HG03571 (cell line): Measurements from ENCODE around the gene THBS3.
A peak's percentile ranks its signal among the peaks of the same experiment; 100 is the strongest.
"Not testable (repeated sequence)": the region's sequence is repeated elsewhere in the genome, so short reads cannot be mapped to it uniquely, and the experiment has no call there.

Experiments used
- ATAC-seq: cut with Tn5 transposase; IDR thresholded peaks from one replicate; pipeline ENCODE4 v1.9.1; 2021; ENCODE audit not compliant: unreplicated experiment

THBS3 gene

DNA sequence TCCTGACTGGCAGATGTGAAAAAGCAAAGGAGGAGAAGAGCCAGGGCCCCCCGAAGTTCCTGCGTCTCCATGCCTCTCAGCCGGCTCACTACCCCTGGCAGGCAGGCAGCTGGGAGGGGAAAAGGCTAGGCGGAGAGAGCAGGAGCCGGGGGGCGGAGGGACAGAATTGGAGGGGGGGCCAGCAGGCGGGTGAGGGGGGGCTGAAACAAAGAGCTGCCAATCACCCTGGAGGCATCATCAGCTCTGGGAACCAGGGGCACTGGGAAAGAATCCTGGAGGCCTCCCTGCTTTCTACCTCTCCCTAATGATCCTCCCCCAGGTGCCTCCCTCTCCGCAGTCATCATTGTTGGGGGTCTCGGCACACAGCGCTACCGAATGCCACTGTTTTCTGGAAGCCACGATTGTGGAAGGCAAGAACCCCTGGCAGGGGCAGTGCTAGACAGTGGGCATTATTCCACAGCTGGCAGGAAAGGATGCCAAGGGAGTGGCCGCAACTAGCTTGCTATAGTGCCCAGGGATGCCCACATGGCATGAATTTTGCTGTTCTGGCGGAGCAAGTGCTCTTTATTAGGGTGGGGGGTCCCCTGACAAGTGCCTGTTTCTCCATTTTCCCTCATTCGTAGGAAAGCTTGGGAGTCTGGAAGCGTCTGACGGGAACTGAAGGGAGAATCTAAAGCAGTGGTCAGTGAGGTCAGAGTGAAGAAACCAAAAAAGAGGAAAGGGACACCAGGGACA lies at the start of gene THBS3:
TSS of gene THBS3 (minus strand) at position 92 of the 735 bp plus-strand sequence. CDS start at position 71, 21 bp downstream.
- no peak for ATAC-seq

DNA sequence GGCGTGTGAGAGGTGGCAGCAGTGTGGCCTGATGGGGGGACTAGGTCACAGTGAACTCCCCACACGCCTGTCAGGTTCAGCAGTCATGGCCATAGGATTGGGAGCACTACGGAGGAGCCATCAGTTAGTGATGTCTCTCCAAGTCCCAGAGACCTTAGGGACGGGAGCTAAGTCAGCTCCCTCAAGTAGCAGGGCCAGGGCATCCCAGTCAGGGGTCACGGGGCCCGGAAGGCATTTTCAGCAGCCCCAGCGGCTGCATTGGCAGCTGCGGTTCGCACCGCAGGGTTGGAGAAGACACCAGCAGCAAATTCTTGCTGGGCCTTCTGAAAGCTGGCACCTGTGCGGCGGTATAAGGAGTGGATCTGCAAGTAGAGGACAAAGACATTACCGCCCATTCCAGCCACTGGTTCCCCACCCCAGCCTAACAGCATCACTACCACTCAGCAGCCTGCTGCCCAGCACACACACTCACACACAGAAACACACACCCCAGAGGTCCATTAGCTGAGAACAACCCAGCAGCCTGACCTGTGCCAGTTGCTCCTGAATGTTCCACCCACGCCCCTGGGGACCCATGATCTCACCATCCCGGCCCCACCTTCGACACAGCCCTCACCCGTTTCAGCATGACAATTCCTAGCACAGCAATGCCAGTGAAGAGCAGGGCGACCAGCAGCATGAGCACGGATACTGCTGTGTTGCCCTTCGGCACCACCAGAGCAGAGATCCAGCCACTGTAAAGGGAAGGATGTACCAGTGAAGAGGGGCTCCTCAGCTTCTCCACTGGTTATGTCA lies 48.6 kb upstream of the THBS3 start:
- ATAC-seq = no peak

DNA sequence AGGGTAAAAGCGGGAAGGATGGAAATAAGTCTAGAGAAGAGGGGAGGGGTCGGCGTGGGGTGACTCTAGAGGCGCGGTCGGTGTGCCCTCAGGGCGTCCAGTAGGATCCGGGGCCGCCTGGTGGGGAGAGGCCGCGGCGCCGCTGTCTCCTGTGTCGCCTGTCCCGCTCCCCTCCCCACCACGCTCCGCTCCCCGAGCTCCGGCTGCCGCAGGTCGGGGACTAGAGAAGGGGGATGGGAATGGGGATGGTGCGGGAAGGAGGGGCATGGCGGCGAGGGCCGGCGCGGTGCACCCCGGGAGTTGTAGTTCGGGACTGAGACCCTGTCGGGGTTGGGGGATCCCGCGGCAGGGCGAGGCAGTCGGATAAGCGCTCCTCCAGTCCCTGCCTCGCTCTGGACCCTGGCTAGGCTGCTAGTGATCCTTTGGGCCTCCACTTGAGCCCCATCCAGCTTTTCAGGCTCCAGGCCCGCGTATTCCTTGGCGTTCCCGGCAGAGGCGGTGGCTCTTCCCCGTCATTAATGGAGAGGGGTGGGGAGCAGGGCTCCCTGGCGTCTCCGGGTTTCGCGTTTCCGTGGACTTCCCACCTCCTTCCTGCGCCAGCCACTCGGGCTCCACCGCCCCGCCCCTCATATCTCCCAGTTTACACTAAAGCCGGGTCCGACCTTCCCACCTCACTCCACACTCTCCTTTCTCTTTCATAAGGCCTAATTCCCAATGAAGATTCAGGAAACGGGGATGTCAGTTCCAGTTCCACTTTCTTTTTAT lies 47.7 kb upstream of the THBS3 start, which contains the start of gene ENTREP3:
TSS of gene ENTREP3 (minus strand) at position 241 of the 765 bp plus-strand sequence. CDS start 606 bp downstream, outside the sequence.
- peak; percentile 40 for ATAC-seq

DNA sequence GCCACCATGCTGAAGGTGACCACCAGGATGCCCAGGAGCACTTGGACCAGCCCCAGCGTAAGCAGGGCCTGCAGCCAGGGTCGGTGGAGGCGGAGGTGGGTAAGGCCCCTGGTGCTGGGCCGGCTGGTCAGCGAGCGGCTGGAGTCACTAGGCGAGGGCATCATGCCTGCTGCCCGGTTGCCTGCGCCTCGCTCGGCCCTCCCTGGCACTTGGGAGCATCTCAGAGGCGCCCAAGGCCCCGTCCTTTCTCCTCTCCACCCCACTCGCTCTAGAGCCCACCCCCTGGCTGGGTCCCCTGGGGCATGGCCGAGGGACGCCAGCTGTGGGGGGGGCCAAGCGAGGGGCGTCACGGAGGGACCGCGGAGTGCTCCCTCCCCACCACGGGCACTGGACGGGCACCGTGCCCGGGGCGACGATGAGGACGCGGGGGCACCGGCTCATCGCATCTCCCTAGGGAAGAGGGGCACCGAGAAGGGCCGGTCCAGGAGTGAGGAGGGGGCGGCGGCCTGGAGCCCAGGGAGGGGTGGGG lies 47.1 kb upstream of the THBS3 start:
- no peak for ATAC-seq

DNA sequence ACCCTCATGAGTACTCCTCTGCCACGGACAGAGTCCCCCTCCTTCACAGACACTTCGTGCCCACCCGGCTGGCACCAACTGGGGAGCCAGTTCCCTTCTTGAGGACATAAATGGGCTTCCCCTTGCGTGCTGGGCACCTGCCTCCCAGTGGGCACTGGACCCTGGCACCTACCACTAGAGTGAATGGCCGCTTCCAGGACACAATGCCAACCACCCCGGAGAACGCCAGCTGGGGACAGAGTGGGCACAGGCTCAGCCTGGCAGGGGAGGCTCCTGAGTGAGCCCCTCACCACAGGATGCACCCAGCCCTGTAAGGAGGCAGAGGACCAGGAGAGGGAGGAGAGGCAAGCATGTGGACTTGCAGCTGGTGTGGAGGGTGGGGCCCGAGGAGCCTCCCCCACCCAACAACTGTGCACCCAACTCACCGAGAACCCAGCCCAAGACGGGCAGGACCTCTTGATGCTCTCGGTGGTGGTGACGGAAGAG lies 46.6 kb upstream of the THBS3 start:
- no peak for ATAC-seq

DNA sequence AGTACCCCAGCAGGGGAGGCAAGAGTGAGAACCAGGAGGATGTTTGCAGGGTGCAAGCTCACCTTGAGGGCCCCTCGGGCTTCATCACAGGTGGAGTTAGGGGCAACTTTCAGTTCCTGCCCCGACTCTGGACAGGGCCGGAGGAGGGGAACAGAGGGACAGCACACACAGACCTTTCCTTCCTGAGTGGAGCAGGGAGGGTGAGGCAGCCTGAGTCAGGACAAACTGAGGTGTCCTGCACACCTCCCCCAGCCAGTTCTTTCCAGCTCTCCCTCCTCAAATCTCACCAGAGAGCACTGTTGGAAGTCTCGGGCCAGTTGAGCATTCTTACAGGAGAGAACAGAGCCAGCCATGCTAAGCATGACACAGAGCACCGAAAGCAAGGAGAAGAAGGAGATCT lies 46.1 kb upstream of the THBS3 start:
- no peak for ATAC-seq

DNA sequence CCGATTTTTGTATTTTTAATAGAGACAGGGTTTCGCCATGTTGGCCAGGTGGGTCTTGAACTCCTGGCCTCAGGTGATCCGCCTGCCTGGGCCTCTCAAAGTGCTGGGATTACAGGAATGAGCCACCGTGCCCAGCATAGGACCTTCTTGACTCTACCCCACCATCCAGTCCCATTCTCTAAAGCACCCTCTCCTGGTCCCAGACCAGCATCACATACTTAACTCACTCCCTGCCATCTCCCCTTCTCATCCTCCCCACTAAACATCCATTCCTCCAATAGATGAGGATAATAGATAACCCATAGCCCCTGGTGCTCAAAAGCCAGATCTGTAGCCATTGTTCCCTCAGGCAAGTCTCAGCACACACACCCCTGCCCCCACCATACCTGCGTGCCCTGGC lies 45.5 kb upstream of the THBS3 start:
- ATAC-seq = no peak

DNA sequence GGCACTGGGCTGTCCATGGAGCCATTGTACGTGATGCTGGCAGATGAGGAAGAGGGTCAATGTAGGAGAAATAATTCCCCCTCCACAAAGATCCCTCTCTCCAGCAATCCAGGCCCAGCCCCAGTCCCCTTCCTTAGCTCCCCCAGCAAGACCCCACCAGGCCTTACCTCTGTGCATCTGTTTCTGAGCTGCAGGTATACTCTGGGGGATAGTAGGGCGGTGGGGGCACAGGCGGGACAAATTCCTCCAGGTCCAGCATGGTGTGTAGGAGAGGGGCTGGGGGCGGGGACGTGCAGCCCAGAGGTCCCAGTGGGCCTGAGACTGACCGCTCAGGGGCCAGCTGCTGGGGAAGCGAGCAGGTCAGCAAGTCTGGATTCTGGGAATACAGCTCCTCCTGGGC lies 43.9 kb upstream of the THBS3 start:
- ATAC-seq = no peak

DNA sequence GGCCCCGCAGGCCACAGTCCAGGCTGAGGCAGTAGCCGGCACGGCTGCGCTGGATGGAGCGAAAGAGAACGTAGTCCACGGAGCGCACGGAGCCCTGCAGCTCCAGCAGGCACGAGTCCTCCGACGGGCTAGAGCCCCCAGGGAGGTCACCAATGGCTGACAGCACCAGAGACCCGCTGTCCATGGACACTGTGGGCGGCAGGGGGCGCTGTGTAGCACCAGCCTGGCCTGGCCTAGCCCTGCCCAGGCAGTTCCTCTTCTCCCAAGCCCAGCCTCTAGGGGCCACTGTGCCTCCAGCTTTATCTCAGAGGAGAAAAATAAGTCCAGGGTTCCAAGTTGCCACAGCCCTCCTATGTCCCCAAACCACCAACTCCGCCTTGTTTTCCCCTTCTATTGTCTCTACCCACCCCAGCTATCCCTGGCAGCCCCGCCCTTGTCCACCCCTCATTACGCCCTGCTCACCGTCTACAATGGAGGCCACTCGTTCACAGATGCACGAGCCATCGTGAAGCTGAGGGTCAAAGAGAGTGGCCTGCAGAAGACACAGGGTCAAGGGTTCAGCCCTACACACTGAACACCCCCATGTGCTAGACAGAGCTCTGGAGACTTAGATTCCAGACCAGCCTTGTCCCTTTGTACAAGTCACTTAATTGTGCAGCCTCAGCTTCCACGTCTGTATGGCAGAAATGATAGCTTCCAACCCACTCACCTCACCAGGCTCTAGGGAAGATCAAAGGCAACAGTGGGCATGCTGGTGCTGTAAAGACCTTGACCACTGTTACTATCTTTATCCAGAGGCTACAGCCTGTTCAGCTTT lies 43.1 kb upstream of the THBS3 start:
- ATAC-seq = peak; percentile 71

DNA sequence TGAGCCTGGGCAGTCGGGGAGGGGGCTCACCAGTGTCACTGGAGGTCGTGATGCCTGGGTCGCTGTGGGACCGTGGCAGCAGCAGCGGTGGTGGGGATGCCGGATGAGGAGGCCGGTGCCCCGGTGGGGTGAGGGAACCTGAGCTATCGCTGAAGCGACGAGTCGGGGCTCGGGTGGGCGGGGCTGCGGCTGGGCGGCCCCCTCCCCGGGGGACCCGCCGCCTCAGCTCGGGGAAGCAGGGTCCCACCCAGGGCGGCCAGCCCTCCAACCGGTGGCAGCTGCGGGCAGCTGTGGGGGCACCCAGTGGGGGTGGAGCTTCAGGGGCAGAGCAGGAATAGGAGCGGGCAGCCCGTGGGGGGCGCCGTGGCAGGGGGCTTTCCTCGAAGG lies 42.5 kb upstream of the THBS3 start:
- peak; percentile 17 for ATAC-seq

DNA sequence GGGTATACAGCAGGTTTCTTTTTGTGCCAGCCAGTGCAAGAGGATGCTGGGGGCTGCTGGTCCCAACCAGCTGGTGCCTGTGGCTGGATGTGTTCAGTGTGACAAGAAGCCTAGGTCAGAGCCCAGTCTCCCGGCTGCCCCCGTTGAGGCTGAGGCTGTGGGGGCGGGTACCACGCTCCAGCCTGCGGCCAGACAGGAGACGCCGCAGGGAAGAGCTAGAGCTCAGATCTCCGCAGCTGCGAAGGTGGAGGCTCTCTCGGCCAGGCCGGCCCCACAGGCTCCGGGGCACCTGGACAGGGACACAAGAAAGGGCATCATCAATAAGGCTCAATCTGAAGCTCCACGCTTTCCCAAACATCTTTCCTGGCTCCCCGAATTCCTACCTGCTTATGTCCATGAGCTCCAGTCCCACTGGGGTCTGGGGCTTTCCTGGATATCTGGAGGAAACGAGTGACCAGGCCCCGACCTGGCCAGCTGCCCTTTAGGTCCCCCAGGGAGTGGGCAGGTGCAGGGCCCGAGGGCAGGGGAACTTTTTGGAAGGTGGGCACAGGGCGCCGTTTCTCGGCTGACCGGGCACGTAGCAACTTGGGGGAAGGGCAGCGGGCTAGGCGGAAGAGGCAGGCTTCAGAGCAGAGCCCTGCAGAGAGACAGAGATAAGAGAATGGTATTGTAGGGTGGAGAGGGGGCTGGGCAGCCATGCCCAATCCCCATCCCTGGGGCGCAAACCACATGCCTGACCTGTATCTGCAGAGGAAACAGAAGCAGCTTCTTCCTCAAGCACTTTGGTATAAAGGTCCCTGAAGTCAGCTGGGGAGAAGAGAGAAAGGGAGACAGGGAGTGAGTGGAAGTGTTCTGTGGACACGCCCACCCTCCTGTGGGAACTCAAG lies 40.2 kb upstream of the THBS3 start:
- no peak for ATAC-seq

DNA sequence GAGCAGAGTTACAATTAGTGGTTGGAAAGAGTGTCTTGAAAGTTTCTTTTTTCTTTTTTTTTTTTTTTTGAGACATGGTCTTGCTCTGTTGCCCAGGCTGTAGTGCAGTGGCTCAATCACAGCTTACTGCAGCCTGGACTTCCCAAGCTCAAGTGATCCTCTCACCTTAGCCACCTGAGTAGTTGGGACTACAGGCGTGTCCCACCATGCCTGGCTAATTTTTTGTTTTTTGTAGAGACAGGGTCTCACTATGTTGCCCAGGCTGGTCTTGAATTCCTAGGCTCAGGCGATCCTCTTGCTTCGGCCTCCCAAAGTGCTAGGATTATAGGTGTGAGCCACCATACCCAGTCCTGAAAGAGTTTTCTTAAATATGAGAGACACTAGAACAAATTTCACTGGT lies 39.1 kb upstream of the THBS3 start:
- ATAC-seq = not testable (repeated sequence)

DNA sequence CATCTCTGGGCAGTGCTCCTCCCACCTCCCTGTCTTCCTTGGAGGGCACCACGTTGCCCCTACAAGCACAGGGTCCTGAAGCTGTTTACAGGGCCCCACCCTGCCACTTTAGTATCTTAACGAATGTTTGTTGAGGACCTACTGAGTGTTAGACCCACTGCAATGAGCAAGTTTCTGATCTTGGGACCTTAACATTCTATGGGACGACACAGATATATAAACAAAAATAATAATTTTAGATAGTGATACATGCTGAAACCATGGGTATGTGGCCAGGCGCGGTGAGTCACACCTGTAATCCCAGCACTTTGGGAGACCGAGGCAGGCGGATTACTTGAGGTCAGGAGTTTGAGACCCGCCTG lies 37.4 kb upstream of the THBS3 start:
- ATAC-seq = no peak

DNA sequence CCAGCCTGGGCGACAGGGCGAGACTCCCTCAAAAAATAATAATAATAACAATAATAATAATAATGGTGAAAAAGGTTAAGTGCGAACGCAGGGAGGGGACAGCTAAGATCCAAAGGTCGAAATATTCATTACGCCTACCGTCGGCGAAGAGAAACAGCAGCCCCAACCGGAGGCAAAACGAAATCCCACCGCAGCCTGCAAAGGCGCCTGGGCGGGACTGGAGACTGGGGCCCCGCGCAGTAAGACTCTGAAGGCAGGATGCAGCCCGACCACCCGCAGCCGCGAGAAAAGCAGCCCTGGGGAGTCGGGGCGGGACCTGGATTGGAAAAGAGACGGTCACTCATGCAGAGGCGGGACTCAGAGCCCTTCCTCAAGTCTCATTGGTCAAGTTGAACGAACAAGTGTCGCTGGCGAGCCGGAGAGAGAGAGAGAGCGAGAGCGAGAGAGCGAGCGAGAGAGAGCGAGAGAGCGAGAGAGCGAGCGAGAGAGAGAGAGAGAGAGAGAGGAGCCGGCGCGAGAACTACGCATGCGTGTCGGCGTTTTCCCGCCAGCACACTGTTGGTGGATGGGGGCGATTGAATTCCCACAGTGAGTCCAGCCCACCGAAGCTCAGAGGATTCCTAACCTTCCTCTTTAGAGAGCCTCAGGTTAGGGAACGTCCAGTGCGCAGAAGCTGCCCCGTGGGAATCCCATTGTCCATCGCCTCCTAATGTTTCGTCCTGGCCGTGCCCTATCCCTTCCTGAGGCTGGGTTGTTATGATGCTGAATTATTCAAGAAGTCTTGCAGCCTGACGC lies 36.9 kb upstream of the THBS3 start:
- peak; percentile 81 for ATAC-seq

DNA sequence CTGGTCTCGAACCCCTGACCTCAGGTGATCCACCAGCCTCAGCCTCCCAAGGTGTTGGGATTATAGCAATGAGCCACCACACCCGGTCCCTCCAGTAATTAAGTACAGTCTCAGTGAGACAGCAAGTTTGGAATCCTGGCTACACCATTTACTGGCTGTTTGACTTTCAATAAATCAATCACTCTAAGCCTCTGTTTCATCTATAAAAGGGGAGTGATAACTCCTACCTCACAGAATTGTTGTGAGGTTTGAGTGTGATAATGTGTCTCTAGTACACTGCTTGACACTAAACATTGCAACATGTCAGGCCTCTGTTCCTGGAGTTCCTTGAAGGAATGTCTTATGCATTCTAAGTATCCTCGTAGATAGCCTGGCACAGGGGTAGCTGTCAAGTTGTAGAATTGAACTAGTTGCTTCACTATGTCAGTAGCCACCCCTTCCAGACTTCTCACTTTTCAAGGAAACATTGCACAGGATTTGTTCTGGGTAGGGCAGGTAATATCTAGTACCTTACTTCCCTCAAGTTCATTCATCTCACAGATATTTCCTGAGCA lies 35.2 kb upstream of the THBS3 start:
- no peak for ATAC-seq

DNA sequence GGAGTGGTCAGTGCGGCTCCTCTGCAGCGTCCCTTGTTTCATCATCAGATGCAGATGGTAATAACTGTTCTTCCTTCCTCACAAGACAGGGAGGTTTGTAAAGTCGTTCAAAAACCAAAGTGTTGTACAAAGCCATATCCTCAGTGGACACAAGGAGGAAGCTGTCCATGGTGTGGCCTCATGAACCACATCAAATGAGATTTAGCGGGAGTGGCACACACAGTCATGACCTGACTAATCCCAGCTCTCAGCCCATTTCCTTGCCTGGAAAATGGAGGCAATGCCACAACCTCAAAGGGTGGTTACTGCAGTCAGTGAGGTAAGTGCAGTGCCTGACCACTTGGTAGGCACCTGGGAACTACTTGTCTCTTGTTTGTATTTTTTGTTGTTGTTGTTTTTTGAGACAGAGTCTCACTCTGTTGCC lies 34.2 kb upstream of the THBS3 start:
- ATAC-seq = no peak

DNA sequence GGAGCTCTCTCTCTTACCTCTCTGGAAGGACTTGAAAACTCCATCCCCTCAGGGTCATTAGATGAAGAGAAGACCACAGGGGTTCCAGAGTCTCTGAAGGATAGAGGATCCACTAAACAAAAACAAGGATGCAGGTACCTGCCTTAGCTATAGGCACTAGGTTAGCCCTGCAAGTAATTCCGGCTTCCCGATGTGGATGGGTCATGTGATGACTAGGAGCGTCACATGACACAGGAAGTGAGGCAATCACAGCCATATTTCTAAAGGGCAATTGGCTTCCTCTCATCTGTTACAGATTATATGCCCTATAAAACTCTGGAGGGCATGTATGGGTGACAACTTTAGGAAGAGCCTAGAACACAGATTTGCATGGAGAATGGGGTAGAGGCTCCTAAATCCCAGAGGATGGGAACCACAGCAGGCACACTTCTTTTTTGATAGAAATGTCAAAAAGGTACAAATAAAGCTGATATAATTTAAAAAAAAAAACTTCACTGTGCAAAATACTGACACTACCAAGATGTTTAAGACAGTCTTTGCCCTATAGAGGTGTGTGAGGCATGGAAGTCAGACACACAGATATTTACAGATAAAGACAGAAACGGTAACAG lies 33.5 kb upstream of the THBS3 start:
- no peak for ATAC-seq

DNA sequence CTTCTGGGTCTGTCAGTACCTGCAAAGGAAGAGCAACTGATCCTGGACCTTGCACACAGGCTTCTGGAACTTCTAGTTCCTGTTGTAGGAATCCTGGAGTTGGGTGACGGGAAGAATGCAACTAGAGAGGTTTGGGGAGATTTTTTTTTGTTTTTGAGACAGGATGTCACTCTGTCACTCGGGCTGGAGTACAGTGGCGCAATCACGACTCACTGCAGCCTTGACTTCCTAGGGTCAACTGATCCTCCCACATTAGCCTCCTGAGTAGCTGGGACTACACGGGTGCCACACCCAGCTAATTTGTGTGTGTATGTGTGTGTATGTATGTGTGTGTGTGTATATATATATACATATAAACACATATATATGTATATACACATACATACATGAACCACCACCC lies 28.8 kb upstream of the THBS3 start:
- no peak for ATAC-seq
